ENCODE results near the gene AGRN.
"Not testable (repeated sequence)": the region's sequence is repeated elsewhere in the genome, so short reads cannot be mapped to it uniquely, and the experiment has no call there.

DNA sequence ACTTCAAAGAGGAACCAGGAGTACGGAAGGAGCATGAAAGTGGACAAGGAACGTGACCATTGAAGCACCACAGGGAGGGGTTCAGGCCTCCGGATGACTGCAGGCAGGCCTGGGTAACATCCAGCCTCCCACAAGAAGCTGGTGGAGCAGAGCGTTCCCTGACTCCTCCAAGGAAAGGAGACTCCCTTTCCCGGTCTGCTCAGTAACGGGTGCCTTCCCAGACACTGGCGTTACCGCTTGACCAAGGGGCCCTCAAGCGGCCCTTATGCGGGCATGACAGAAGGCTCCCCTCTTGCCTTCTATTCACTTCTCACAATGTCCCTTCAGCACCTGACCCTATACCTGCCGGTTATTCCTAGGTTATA is 46.0 kb downstream of the AGRN start:
- not testable (repeated sequence) for TF ChIP-seq FOXK2, FOXA1, SUZ12 (IDR thresholded peaks at IDR 0.05)
